K562 (cell line): ENCODE data around the gene DEDD2. TPM values are rescaled to one million over a fixed set of nuclear protein-coding genes. Genes with fewer than 3 reads are reported as not detected.

Experiments
- ATAC-seq: fragments of 200-7000 bp; cut with Tn5 transposase; 3 replicates; pipeline ENCODE4 v1.9.1; 2020; ENCODE audit warnings: moderate library complexity
- BruUV-seq: library from RNA; stranded (reverse); fragments of 400-500 nt; replicated peaks from 2 replicates; lab custom pipeline; 2021; lab: Mats Ljungman, UMichigan
- CTCF ChIA-PET: fragments of 300-600 bp; formaldehyde crosslinking; extraction: SDS; loops from one replicate; lab custom pipeline; 2021; ENCODE audit warnings: low intra/inter-chr PET ratio; lab: Yijun Ruan, JAX
- POLR2A ChIA-PET: fragments of 300-600, 350-650 bp; sonication (Branson Sonifier 250); formaldehyde crosslinking; extraction: SDS; loops from one replicate; lab custom pipeline; 2021; ENCODE audit warnings: antibody characterized with exemption, inconsistent platforms; lab: Yijun Ruan, JAX
- DNase-seq, 4 experiments: peaks; one replicate each; pipeline versions ENCODE4 v3.0.0 to v3.0.0-alpha.2; 2011 to 2018; ENCODE audit warnings: low spot score in 3 of 4, mixed read lengths in 3 of 4; ENCODE audit errors: extremely low read depth in 1 of 4
- FAIRE-seq: peaks from 2 replicates; lab custom pipeline; 2011; peaks lifted over from hg19 to GRCh38; lab: Jason Lieb, UNC
- H2AFZ ChIP-seq: 2 replicates; pipeline ENCODE4 v1.6.0; 2011; ENCODE audit warnings: low read depth, low read length, control low read depth, inconsistent platforms
- H3K27ac ChIP-seq: fragments of 200-600 bp; 3 replicates; pipeline ENCODE4 v1.8.0; 2011; ENCODE audit warnings: low read depth, mild to moderate bottlenecking, control low read depth, inconsistent platforms, low read length, moderate library complexity, mixed read lengths; ENCODE audit errors: extremely low read depth
- H3K27me3 ChIP-seq, 2 experiments: fragments of 300-600 bp in 1 of 2; 2 replicates in 1 of 2; 3 replicates in 1 of 2; pipeline versions ENCODE4 v1.6.0 to v1.8.0; 2011; ENCODE audit warnings: inconsistent platforms in 2 of 2, low read length in 2 of 2, mild to moderate bottlenecking in 1 of 2, mixed read lengths in 1 of 2, moderate library complexity in 1 of 2; ENCODE audit not compliant: control insufficient read depth in 2 of 2, insufficient read depth in 2 of 2
- H3K36me3 ChIP-seq: fragments of 300-600 bp; 3 replicates; pipeline ENCODE4 v1.8.0; 2011; ENCODE audit warnings: mild to moderate bottlenecking, low read length, inconsistent platforms; ENCODE audit not compliant: control insufficient read depth, insufficient read depth
- H3K4me1 ChIP-seq, 2 experiments: fragments of 200-600 bp in 1 of 2; replicated peaks in 1 of 2; 2 replicates in 1 of 2; 3 replicates in 1 of 2; pipeline versions ENCODE4 v1.5.1 to v1.8.0; 2011; ENCODE audit warnings: inconsistent platforms in 2 of 2, low read length in 2 of 2, mild to moderate bottlenecking in 1 of 2, mixed read lengths in 1 of 2, moderate library complexity in 1 of 2; ENCODE audit not compliant: control insufficient read depth in 2 of 2, insufficient read depth in 2 of 2
- H3K4me2 ChIP-seq: 2 replicates; pipeline ENCODE4 v1.6.1; 2011; ENCODE audit warnings: low read length, control low read depth, inconsistent platforms, mixed read lengths; ENCODE audit not compliant: insufficient read depth
- H3K4me3 ChIP-seq: fragments of 200-600 bp; sonication (generic), shearing (Covaris generic); 2 replicates; pipeline ENCODE4 v1.5.1; 2016; ENCODE audit warnings: control low read depth, inconsistent platforms
- H3K79me2 ChIP-seq: fragments of 200-600 bp; 3 replicates; pipeline ENCODE4 v1.8.0; 2011; ENCODE audit warnings: low read length, inconsistent platforms; ENCODE audit not compliant: control insufficient read depth, insufficient read depth
- H3K9ac ChIP-seq, 2 experiments: 2 replicates each; pipeline versions ENCODE4 v1.6.0 to v1.6.1; 2011; ENCODE audit warnings: low read depth in 2 of 2, low read length in 2 of 2, control low read depth in 1 of 2, inconsistent platforms in 1 of 2, mild to moderate bottlenecking in 1 of 2, mixed read lengths in 1 of 2; ENCODE audit not compliant: insufficient read depth in 1 of 2
- H3K9me1 ChIP-seq: one replicate; pipeline ENCODE4 v1.6.0; 2011; ENCODE audit warnings: inconsistent platforms, mild to moderate bottlenecking, low read length, moderate library complexity; ENCODE audit not compliant: control insufficient read depth, insufficient read depth
- H3K9me3 ChIP-seq: replicated peaks from 2 replicates; pipeline ENCODE4 v1.5.1; 2011; ENCODE audit warnings: low read depth, low read length, inconsistent platforms; ENCODE audit not compliant: control insufficient read depth, insufficient read depth
- H4K20me1 ChIP-seq: replicated peaks from 2 replicates; pipeline ENCODE4 v1.6.1; 2011; ENCODE audit warnings: low read length, inconsistent platforms, mixed read lengths; ENCODE audit not compliant: control insufficient read depth, insufficient read depth
- C11orf30 ChIP-seq: fragments of 450-650 bp; IDR thresholded peaks from 2 replicates; pipeline ENCODE4 v1.6.1; 2016; ENCODE audit warnings: low read depth, mild to moderate bottlenecking
- MAFG ChIP-seq: fragments of 450-650 bp; conservative IDR thresholded peaks from 2 replicates; pipeline ENCODE4 v1.6.1; 2016; ENCODE audit warnings: missing genetic modification characterization, missing compliant biosample characterization
- NFRKB ChIP-seq: fragments of 450-650 bp; IDR thresholded peaks from 2 replicates; pipeline ENCODE4 v1.6.1; 2016; ENCODE audit warnings: low read depth
- RBFOX2 ChIP-seq: fragments of 200-400 bp; formaldehyde crosslinking; IDR thresholded peaks from 2 replicates; pipeline ENCODE4 v1.6.1; 2017; ENCODE audit warnings: low read depth, mild to moderate bottlenecking, low read length, moderate library complexity
- RBM22 ChIP-seq: fragments of 200-400 bp; formaldehyde crosslinking; IDR thresholded peaks from 2 replicates; pipeline ENCODE4 v1.6.1; 2018; ENCODE audit warnings: low read length, low read depth; ENCODE audit not compliant: poor library complexity, severe bottlenecking
- SPI1 ChIP-seq: IDR thresholded peaks from 2 replicates; pipeline ENCODE4 v1.6.1; 2011; ENCODE audit warnings: low read depth, low read length, control low read depth, borderline replicate concordance
- TEAD1 ChIP-seq, 2 experiments: fragments of 450-650 bp in 1 of 2; sonication (generic) in 1 of 2; formaldehyde crosslinking; IDR thresholded peaks; 2 replicates each; pipeline versions ENCODE4 v1.4.0 to v1.8.0; 2020 to 2022; ENCODE audit warnings: mild to moderate bottlenecking in 2 of 2, missing genetic modification reagents in 1 of 2
- XRCC3 ChIP-seq: fragments of 450-650 bp; IDR thresholded peaks from 2 replicates; pipeline ENCODE4 v1.6.1; 2017; ENCODE audit warnings: mild to moderate bottlenecking, moderate library complexity
- ZNF316 ChIP-seq: fragments of 450-650 bp; IDR thresholded peaks from 2 replicates; pipeline ENCODE4 v1.6.1; 2016
- ZNF76 ChIP-seq: fragments of 250-450 bp; sonication (Bioruptor Pico); IDR thresholded peaks from 2 replicates; pipeline ENCODE4 v1.4.0; 2020; ENCODE audit warnings: mild to moderate bottlenecking, moderate library complexity, borderline replicate concordance
- WGBS: fragments of 100-300 bp; shearing (Covaris generic); methylation state at CpG from one replicate; pipeline ENCODE4 v1.1.6; 2016; ENCODE audit warnings: low coverage, mixed read lengths; ENCODE audit not compliant: insufficient coverage; ENCODE audit errors: missing lambda C conversion rate; 5-methylcytosine and 5-hydroxymethylcytosine counted together
- in situ Hi-C: fragments of 300-500 bp; cut with MboI; formaldehyde crosslinking; loops from 4 replicates; pipeline ENCODE4 v1.15.0; 2018; ENCODE audit warnings: inconsistent platforms, mixed read lengths
- intact Hi-C: fragments of 100-400 bp; cut with micrococcal nuclease; formaldehyde crosslinking; loops from 2 replicates; pipeline ENCODE4 v1.14.2; 2022
- polyA plus RNA-seq, 8 experiments: library from polyadenylated mRNA; depleted of rRNA in 4 of 8; stranded (reverse) in 5 of 8; unstranded in 3 of 8; fragments of >200 nt; fragmentation: Nextera tagmentation in 2 of 8; fragmentation: Illumina TruSeq in 1 of 8; extraction: Ambion mirVana in 2 of 8; extraction: Trizol in 1 of 8; gene quantifications; 2 replicates each; pipeline versions ENCODE4 v1.2.1 to v1.2.3, GENCODE V29; 2011 to 2014; ENCODE audit warnings: inconsistent platforms in 1 of 8, missing spikeins in 1 of 8
- total RNA-seq, 7 experiments: library from RNA; depleted of rRNA in 6 of 7; stranded (reverse); fragments of >200 nt in 6 of 7; fragmentation: Illumina TruSeq in 2 of 7; extraction: Trizol in 2 of 7; gene quantifications; 2 replicates each; pipeline versions ENCODE4 v1.2.1 to v1.2.3, GENCODE V29; 2011 to 2021; ENCODE audit warnings: low replicate concordance in 1 of 7

Gene DEDD2
- total and polyA plus RNA-seq, 9 of the 15 experiments (the other 6 are each of a cell fraction or from before 2014, with no cell fraction given), result 4.3 to 43.0 (median 29.2) TPM

GRCh38 chr19:42239544-42240220 is 22.2 kb upstream of the DEDD2 start:
- intact Hi-C loops (loop anchor here (5.0 kb wide), 2 partner anchors 42 to 58 kb away; no protein-coding TSS in a partner anchor), in situ Hi-C loops (no loop called here)
- POLR2A ChIA-PET, result interaction anchor here (0.6 to 11.7 kb wide), 7 partner anchors 12 to 385 kb away, joined by 3 to 116 read pairs (median 4); partner anchors contain the start of gene PAFAH1B3
- ATAC-seq (no peak), DNase-seq (no peak), FAIRE-seq (no peak)
- H2AFZ ChIP-seq, result no peak overlapping the region
- H3K4me1 ChIP-seq, result peaks cover 0 to 10% of the 10 kb centered on the region in 2 experiments; a peak in 4 of 5 replicates
- H3K36me3 ChIP-seq, result peaks cover 52% of the 10 kb centered on the region
- no peaks in the 10 kb centered on the region for H3K27me3 ChIP-seq
- 0 out of 4 replicates have a peak overlapping the region, but pooled peaks of 1 of the 2 experiments have one; percentile 14 for H3K9ac ChIP-seq
- no peaks in the 10 kb centered on the region for H4K20me1 ChIP-seq
- no TSS peak for BruUV-seq
- no peak overlapping the region; the same call in 2 of the 3 replicates for H3K27ac ChIP-seq
- no peak overlapping the region for H3K4me2 ChIP-seq
- TF ChIP-seq ZNF316 (peak; percentile 62), XRCC3 (no peak), RBM22 (no peak), ZNF76 (CRISPR knock-in tag) (no peak), NFRKB (no peak), TEAD1 (CRISPR knock-in tag; IDR thresholded peaks at IDR 0.05) (no peak), MAFG (tag) (peak; percentile 33; the same call in 1 of the 2 replicates), C11orf30 (peak; percentile 52; the same call in 1 of the 2 replicates), SPI1 (no peak), RBFOX2 (0 out of 2 replicates have a peak, but pooled peaks have one; percentile 22)
- no peak overlapping the region for H3K4me3 ChIP-seq
- CTCF ChIA-PET, result no interaction called here
- peaks cover under 1% of the 10 kb centered on the region for H3K9me1 ChIP-seq
- WGBS, result 93% methylated on average over 10 of the region's 10 CpGs
- peaks cover 56% of the 10 kb centered on the region for H3K79me2 ChIP-seq
- H3K9me3 ChIP-seq, result no peaks in the 10 kb centered on the region
